HG03175 (cell line): Measurements from ENCODE around the gene DBI.
A peak's percentile ranks its signal among the peaks of the same experiment; 100 is the strongest.
"Not testable (repeated sequence)": the region's sequence is repeated elsewhere in the genome, so short reads cannot be mapped to it uniquely, and the experiment has no call there.

Experiments
- ATAC-seq: cut with Tn5 transposase; IDR thresholded peaks from one replicate; pipeline ENCODE4 v1.9.1; 2021; ENCODE audit warnings: mild to moderate bottlenecking, moderate library complexity; ENCODE audit not compliant: unreplicated experiment

DBI gene

GRCh38 chr2:119393971-119394748, 27.4 kb downstream of the DBI start:
- no peak for ATAC-seq

- no peak for ATAC-seq
Observed at GRCh38 chr2:119397196-119397595, 30.4 kb downstream of the DBI start.

- ATAC-seq, result no peak
Observed at GRCh38 chr2:119402106-119402505, 35.3 kb downstream of the DBI start.

- ATAC-seq, result no peak
Observed at GRCh38 chr2:119402645-119403560, 36.1 kb downstream of the DBI start.

GRCh38 chr2:119403618-119404017, 36.8 kb downstream of the DBI start:
- not testable (repeated sequence) for ATAC-seq

- no peak for ATAC-seq
Observed at GRCh38 chr2:119405151-119405550, 38.4 kb downstream of the DBI start.

GRCh38 chr2:119407430-119408220, 40.8 kb downstream of the DBI start:
- peak; percentile 56 for ATAC-seq

- no peak for ATAC-seq
Observed at GRCh38 chr2:119408221-119408619, 41.4 kb downstream of the DBI start.

GRCh38 chr2:119409506-119409905, 42.7 kb downstream of the DBI start:
- ATAC-seq, result no peak

GRCh38 chr2:119414894-119415293, 48.1 kb downstream of the DBI start:
- ATAC-seq, result peak; percentile 47

GRCh38 chr2:119415630-119416029, 48.9 kb downstream of the DBI start:
- no peak for ATAC-seq

GRCh38 chr2:119416299-119416923, 49.6 kb downstream of the DBI start:
- ATAC-seq, result no peak

- ATAC-seq, result no peak
Observed at GRCh38 chr2:119417908-119418307, 51.1 kb downstream of the DBI start.

GRCh38 chr2:119419065-119419464, 52.3 kb downstream of the DBI start:
- no peak for ATAC-seq

GRCh38 chr2:119419803-119420508, 53.2 kb downstream of the DBI start:
- no peak for ATAC-seq

GRCh38 chr2:119421304-119421703, 54.5 kb downstream of the DBI start:
- no peak for ATAC-seq

- no peak for ATAC-seq
Observed at GRCh38 chr2:119421741-119422140, 55.0 kb downstream of the DBI start.
